ENCODE results near the gene ARHGAP28.

The ARHGAP28 gene

GRCh38 chr18:6729247-6730091 is at the start of gene ARHGAP28:
TSS of gene ARHGAP28 (plus strand) at chr18:6729716. CDS start at chr18:6729822, 106 bp downstream.
- DNase-seq (ENCODE audit: low spot score): peak; percentile 51

- DNase-seq (ENCODE audit: low spot score): no peak
These were observed 48.1 kb upstream of the ARHGAP28 start for GRCh38 chr18:6681331-6681875.

- DNase-seq (ENCODE audit: low spot score): no peak
These were observed 46.9 kb upstream of the ARHGAP28 start for GRCh38 chr18:6682437-6683111.

- DNase-seq (ENCODE audit: low spot score): no peak
These were observed 46.2 kb upstream of the ARHGAP28 start for GRCh38 chr18:6683112-6683876.

GRCh38 chr18:6687676-6688075 is 41.8 kb upstream of the ARHGAP28 start:
- DNase-seq (ENCODE audit: low spot score): no peak

GRCh38 chr18:6708890-6709289 is 20.6 kb upstream of the ARHGAP28 start:
- no peak for DNase-seq (ENCODE audit: low spot score)

- no peak for DNase-seq (ENCODE audit: low spot score)
These were observed 18.0 kb upstream of the ARHGAP28 start for GRCh38 chr18:6711467-6711866.

GRCh38 chr18:6712401-6712800 is 17.1 kb upstream of the ARHGAP28 start:
- no peak for DNase-seq (ENCODE audit: low spot score)

- DNase-seq (ENCODE audit: low spot score): no peak
These were observed 15.5 kb upstream of the ARHGAP28 start for GRCh38 chr18:6714010-6714409.

GRCh38 chr18:6718267-6718666 is 11.2 kb upstream of the ARHGAP28 start:
- no peak for DNase-seq (ENCODE audit: low spot score)

GRCh38 chr18:6719098-6719846 is 10.2 kb upstream of the ARHGAP28 start:
- no peak for DNase-seq (ENCODE audit: low spot score)

- no peak for DNase-seq (ENCODE audit: low spot score)
These were observed 9.4 kb upstream of the ARHGAP28 start for GRCh38 chr18:6719910-6720683.

GRCh38 chr18:6721755-6722154 is 7.8 kb upstream of the ARHGAP28 start:
- DNase-seq (ENCODE audit: low spot score): no peak

GRCh38 chr18:6722690-6723089 is 6.8 kb upstream of the ARHGAP28 start:
- DNase-seq (ENCODE audit: low spot score): no peak

GRCh38 chr18:6724331-6724730 is 5.2 kb upstream of the ARHGAP28 start:
- DNase-seq (ENCODE audit: low spot score): no peak

GRCh38 chr18:6728331-6728730 is 1.2 kb upstream of the ARHGAP28 start:
- DNase-seq (ENCODE audit: low spot score): no peak

GRCh38 chr18:6728809-6729246 is 688 bp upstream of the ARHGAP28 start:
- DNase-seq (ENCODE audit: low spot score): peak; percentile 17

- DNase-seq (ENCODE audit: low spot score): no peak
These were observed 1.1 kb downstream of the ARHGAP28 start for GRCh38 chr18:6730416-6731221.

- no peak for DNase-seq (ENCODE audit: low spot score)
These were observed 1.7 kb downstream of the ARHGAP28 start for GRCh38 chr18:6731222-6731596.

GRCh38 chr18:6732952-6733351 is 3.4 kb downstream of the ARHGAP28 start:
- DNase-seq (ENCODE audit: low spot score): no peak
